HG03095 (cell line): ENCODE measurements around the gene PRKCA.

Experiments
- ATAC-seq: cut with Tn5 transposase; IDR thresholded peaks from one replicate; pipeline ENCODE4 v1.9.1; 2021; ENCODE audit warnings: moderate library complexity; ENCODE audit not compliant: unreplicated experiment

The PRKCA gene

GRCh38 chr17:66567234-66568170 lies 265.1 kb downstream of the PRKCA start:
- no peak for ATAC-seq

GRCh38 chr17:66569572-66569971 lies 267.2 kb downstream of the PRKCA start:
- ATAC-seq = no peak

GRCh38 chr17:66570447-66571195 lies 268.2 kb downstream of the PRKCA start:
- no peak for ATAC-seq

- ATAC-seq = no peak
These were observed 269.3 kb downstream of the PRKCA start for GRCh38 chr17:66571745-66572144.

- ATAC-seq = no peak
These were observed 270.7 kb downstream of the PRKCA start for GRCh38 chr17:66573078-66573477.

- ATAC-seq = no peak
These were observed 271.7 kb downstream of the PRKCA start for GRCh38 chr17:66574123-66574522.

GRCh38 chr17:66576473-66576872 lies 274.1 kb downstream of the PRKCA start:
- ATAC-seq = no peak

GRCh38 chr17:66577041-66577440 lies 274.6 kb downstream of the PRKCA start:
- ATAC-seq = no peak

GRCh38 chr17:66578781-66579489 lies 276.5 kb downstream of the PRKCA start:
- no peak for ATAC-seq

GRCh38 chr17:66579556-66579955 lies 277.1 kb downstream of the PRKCA start:
- ATAC-seq = no peak

GRCh38 chr17:66580184-66580955 lies 278.0 kb downstream of the PRKCA start:
- ATAC-seq = no peak

GRCh38 chr17:66580956-66581391 lies 278.6 kb downstream of the PRKCA start:
- no peak for ATAC-seq

GRCh38 chr17:66582373-66583111 lies 280.1 kb downstream of the PRKCA start:
- no peak for ATAC-seq

GRCh38 chr17:66583112-66583748 lies 280.8 kb downstream of the PRKCA start:
- no peak for ATAC-seq

- no peak for ATAC-seq
These were observed 282.5 kb downstream of the PRKCA start for GRCh38 chr17:66584927-66585326.

- ATAC-seq = no peak
These were observed 283.1 kb downstream of the PRKCA start for GRCh38 chr17:66585472-66585871.

GRCh38 chr17:66589892-66590291 lies 287.5 kb downstream of the PRKCA start:
- ATAC-seq = no peak

- no peak for ATAC-seq
These were observed 290.7 kb downstream of the PRKCA start for GRCh38 chr17:66593116-66593515.

- ATAC-seq = no peak
These were observed 293.5 kb downstream of the PRKCA start for GRCh38 chr17:66595893-66596292.
